ENCODE data around the gene TF.
A peak's percentile ranks its signal among the peaks of the same experiment; 100 is the strongest.
"Not testable (repeated sequence)": the region's sequence is repeated elsewhere in the genome, so short reads cannot be mapped to it uniquely, and the experiment has no call there.

The TF gene

DNA sequence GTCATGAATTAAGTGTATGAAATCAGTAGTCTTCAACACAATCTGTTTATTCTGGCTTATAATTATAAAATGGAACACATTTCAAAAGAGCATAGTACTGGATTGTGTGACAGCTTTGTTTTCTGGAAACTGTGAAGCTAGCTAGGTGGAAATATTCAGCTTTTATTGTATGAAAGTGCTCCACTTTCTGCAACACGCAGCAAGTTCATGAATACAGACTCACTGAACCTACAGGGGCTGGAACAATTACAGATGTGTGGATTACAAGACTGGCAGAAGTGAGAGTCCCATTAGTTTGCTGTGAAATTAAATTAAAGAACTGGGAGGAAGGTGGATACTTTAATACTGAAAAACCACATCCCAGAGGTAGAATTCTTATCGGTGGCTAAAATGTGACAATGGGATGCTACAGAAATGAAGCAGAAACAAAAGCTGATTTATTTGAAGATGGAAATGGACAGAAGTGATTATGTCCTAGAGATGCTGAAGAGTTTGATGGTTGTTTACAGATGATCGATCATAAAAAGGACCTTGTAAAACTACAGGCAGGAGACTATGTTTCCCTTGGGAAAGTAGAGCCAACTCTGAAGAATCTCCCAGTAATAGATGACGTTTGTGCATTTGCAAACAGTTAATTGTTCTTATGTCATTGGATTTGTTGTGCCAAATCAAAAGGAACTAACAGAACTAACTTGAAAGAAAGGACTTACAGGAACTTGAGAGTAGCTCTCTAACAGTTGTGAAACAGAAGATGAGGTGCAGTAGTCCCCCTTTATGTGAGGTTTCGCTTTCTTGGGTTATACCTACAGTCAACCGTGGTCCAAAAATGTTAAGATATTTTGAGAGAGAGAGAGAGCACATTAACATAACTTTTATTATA lies 15.7 kb downstream of the TF start:
- DNase-seq (ENCODE audit: low read depth, low spot score) = no peak
- H3K4me3 ChIP-seq (ENCODE audit: low read length) = no peak overlapping the region

DNA sequence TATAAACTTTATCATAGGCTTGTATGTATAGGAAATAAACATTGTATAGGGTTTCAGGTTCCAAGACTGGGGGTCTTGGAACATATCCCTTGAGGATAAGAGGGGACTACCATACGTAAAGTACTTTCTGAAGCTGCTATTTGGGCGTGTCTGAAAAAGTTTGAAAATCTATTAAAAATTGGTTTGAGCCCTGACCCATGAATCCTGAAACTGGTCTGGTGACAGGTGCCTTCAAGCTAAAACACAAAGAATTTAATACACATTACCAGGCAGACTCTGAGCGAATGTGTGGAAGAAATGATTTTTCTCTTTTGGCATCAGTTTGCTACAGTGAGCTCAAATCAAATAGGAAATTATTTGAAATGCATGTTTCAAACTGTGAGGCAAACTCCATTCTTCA lies 16.3 kb downstream of the TF start:
- DNase-seq (ENCODE audit: low read depth, low spot score) = no peak
- no peak overlapping the region for H3K4me3 ChIP-seq (ENCODE audit: low read length)

DNA sequence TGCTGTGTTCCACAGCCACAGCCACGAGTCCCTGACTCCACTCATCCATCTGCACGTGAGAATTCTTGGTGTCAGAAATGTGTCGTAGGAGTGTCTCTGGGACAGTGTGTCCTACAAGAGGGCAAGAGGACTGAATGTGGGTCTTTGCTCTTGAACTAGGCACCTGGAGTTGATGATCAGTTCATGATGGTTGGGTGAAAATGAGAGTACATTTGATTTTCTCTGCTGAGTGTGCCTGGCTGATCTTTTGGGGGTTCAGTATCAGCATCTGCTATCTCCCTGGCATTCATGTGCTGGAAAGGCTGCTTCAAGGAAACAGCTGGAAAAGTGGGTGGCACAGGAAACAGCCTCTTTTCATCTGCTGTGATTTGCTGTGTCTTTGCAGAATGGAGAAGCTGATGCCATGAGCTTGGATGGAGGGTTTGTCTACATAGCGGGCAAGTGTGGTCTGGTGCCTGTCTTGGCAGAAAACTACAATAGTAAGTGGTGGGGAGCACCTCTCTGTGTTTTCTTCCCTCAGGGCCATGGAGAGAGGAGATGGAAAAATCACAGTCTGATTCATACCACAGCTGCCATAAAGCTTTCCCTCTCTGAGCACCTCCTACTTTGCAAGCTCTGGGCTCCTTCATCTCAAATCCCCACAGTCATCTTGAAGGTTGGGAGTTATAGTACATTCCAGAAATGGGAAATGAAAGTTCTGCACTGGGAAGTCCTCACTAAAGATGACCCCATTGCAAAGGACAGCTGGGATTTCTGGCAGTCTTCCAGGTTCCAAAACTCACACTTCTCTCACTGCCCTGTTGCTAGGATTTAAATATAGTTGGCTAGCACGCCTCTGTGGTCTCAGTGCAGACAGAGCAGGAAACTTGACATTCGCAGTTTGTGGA lies 17.8 kb downstream of the TF start:
- H3K4me3 ChIP-seq (ENCODE audit: low read length) = no peak overlapping the region
- DNase-seq (ENCODE audit: low read depth, low spot score) = no peak

DNA sequence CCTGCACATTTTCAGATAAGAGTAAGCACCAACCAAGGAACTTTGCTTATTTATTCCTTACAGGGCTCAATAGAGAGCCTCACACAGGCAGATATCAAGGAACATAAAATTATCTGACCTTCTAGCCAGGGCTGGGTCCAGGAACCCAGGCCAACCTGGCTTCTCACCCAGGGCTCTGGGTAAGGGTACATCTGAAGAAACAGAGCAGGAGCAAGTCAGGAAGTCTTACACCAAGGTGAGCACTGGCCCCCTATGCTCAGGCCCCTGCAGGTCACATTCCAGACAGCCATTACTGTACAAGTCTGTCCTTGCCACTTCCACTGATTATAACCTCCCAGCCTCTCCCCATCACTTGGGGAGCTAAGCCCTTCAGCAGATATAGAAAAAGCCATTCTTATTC lies 19.1 kb downstream of the TF start:
- no peak for DNase-seq (ENCODE audit: low read depth, low spot score)
- H3K4me3 ChIP-seq (ENCODE audit: low read length) = no peak overlapping the region

DNA sequence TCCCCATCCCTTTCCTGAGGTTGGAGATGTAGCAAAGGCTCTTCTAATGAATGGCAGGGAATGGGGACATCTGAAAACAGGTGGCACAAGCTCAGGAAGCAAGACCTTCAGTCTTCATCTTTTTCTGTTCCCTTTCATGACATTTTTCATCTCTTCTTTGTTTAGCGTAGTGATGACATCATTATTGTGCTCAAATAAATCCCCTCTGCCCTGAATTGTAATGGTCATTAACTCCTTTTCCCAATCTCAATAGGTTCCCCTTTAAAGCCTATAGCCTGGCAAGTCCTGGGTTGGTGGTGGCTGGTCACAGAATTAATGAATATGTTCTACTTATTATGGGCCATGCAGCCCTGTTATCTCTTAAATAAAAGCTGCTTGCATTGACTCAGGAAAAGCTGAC lies 21.4 kb downstream of the TF start:
- DNase-seq (ENCODE audit: low read depth, low spot score) = no peak
- no peak overlapping the region for H3K4me3 ChIP-seq (ENCODE audit: low read length)

DNA sequence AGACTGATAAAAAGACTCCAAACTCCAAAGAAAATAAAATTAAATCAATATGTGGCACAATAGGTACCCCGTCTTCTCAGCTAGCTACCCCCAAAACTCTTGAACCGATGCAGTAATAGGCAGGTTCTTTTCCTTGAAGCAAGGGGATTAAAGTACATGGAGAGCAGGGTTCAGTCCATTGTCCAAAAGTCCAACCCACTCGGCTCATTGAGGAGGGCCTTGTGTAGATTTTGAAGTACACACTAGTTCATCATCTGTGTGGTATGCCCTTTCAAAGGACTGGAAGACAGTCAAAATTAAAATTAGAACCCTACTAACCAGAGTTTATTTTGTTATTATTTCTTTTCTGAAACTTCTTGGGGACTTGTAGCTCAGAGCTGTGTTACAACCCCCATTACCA lies 23.3 kb downstream of the TF start:
- H3K4me3 ChIP-seq (ENCODE audit: low read length) = no peak overlapping the region
- no peak for DNase-seq (ENCODE audit: low read depth, low spot score)

DNA sequence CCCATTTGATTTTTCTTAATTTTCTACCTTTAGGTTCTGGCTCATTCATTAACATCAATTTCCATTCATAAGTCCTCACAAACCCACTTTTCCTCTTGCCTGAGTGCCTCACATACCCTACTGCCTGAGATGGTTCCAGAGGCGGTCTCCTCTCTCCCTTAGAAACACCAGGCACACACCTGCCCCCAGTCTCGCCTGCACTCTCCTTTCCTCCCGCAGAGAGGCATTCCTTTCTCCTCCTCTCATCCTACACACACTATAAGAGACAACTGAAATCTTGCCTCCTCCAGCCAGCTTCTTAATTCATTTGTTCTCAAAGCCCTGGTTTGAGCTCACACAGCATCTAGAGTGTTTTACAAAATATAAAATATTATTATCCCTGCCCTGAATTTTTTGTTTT lies 27.5 kb downstream of the TF start:
- DNase-seq (ENCODE audit: low read depth, low spot score) = no peak
- no peak overlapping the region for H3K4me3 ChIP-seq (ENCODE audit: low read length)

DNA sequence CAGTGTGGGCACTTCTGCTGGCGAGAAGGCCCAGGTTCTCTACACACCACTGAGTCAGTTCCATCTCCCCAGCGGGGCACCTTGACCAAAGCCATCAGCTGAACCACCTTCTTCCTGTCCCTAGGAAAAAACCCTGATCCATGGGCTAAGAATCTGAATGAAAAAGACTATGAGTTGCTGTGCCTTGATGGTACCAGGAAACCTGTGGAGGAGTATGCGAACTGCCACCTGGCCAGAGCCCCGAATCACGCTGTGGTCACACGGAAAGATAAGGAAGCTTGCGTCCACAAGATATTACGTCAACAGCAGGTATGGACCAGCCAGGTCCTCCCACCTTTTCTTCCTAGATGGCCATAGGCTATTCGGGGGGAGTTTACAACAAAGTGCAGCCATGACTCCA lies 29.1 kb downstream of the TF start:
- H3K4me3 ChIP-seq (ENCODE audit: low read length) = no peak overlapping the region
- no peak for DNase-seq (ENCODE audit: low read depth, low spot score)

DNA sequence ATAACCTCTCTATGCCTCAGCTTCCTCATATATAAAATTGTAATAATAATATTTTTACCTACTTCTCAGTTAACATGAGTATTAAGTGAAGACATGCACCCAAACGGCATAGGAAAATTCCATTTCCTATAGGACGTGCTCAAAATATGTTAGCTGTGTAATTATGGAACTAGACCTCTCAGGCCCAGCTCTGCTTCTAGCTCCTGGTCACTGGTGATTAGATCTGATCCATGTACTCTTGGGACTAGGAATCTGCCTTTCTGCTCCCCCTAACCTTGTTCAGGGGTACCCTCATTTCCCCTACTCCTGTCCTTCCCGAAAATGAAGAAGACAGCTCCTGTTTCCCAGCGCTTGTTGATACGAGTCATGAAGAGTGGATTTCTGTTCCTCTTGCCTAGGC lies 29.6 kb downstream of the TF start:
- no peak overlapping the region for H3K4me3 ChIP-seq (ENCODE audit: low read length)
- no peak for DNase-seq (ENCODE audit: low read depth, low spot score)

DNA sequence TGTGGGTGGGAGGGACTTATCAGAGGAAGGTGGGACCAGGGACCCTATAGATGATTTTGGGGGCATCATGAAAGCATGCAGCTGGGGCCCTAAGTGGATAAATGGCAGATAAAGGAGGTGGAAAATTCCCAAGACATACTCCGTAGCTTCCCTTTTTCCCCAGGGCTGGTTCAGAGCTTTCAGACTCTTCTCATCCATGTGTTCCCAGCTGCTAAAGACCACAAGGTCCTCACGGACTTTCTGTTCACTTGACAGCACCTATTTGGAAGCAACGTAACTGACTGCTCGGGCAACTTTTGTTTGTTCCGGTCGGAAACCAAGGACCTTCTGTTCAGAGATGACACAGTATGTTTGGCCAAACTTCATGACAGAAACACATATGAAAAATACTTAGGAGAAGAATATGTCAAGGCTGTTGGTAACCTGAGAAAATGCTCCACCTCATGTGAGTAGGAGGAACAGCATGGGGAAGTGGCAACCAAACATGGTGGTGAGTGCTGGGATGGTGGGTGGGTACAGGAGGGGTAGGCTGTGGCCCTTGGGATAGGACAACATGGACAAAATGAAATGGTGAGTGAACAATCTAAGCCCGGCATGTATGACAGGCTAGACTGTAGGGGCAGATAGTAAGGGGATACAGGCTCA lies 30.7 kb downstream of the TF start:
- no peak overlapping the region for H3K4me3 ChIP-seq (ENCODE audit: low read length)
- no peak for DNase-seq (ENCODE audit: low read depth, low spot score)

DNA sequence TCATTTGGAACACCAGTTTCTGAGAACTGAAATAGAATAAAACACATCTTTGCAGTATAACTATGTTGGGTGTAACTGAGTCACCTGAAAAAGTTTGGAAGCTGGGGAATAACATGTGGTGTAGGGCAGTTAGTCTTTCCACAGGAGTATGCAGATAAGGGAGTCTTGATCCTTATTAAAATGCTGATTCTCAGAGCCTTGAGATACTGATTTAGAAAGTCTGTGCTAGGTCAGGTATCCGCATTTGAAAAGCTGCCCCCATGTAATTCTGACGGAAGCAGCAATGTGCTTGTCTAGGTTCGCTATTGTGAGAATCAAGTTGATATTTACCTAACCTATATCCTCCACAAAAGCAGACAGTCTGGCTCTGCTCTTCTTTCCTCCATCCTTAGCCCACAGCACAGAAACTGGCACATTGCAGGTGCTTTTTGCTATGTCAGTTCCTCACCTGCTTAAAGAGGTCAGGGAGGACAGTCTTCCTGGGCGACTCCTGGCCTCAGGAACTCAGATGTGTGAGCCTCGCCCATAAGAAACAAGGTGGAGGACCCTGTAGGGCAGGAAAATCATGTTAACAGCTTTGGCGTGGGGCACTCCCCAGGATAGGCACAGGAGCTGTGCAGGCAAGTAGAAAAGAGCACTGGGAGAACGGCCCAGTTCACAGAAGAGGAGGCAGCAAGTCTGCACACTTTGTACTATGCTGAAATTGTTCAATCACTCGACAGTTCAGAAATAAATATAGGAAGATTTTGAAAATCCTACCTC lies 31.8 kb downstream of the TF start:
- no peak overlapping the region for H3K4me3 ChIP-seq (ENCODE audit: low read length)
- DNase-seq (ENCODE audit: low read depth, low spot score) = no peak

DNA sequence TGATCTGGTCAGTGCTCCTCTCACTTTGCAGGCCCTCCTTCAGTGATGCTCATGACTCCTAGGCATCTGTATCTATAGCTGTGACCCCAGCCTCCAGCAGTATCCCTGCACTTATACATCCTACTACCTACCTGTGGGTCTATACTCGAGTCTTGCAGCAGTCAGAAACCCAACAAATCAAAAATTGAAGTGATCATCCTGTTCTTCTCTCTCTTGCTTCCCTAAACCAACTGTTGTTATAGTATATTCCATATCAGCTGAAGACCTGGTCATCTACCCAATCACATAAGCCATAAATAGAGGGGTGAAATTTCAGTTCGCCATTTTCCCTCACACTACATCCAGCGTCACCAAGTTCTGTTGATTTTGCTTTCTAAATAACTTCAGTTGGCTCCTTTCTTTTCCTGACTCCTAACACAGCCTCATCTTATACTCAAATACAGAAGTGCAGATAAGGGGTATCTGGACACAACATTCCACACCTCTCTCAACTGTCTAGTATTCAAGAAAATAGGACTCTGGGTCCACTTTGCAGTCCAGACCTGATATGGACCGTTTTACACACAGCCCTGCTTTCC lies 33.5 kb downstream of the TF start:
- DNase-seq (ENCODE audit: low read depth, low spot score) = no peak
- H3K4me3 ChIP-seq (ENCODE audit: low read length) = no peak overlapping the region

DNA sequence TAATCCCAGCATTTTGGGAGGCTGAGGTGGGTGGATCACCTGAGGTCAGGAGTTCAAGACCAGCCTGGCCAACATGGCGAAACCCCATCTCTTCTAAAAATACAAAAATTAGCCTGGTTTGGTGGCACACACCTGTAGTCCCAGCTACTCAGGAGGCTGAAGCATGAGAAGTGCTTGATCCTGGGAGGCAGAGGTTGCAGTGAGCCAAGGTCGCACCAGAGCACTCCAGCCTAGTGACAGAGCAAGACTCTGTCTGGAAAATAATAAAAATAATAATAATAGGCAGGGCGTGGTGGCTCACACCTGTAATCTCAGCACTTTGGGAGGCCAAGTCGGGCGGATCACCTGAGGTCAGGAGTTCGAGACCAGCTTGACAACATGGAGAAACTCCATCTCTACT lies 34.6 kb downstream of the TF start:
- DNase-seq (ENCODE audit: low read depth, low spot score); H3K4me3 ChIP-seq (ENCODE audit: low read length): not testable (repeated sequence)

DNA sequence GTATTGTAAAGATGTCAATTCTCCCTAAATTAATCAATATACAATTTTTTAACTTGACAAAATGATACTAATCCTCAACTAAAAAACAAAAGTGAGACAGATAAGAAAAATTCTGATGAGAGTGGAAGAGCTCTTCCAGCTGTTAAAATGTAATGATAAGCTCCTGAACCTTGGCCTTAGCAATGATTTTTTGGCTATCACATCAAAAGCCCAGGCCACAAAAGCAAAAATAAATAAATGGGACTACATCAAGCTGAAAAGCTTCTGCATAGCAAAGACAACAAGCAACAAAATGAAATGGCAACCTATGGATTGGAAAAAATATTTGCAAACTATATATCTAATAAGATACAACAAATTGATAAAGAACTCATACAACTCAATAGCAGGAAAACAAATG lies 35.4 kb downstream of the TF start:
- H3K4me3 ChIP-seq (ENCODE audit: low read length) = no peak overlapping the region
- no peak for DNase-seq (ENCODE audit: low read depth, low spot score)

DNA sequence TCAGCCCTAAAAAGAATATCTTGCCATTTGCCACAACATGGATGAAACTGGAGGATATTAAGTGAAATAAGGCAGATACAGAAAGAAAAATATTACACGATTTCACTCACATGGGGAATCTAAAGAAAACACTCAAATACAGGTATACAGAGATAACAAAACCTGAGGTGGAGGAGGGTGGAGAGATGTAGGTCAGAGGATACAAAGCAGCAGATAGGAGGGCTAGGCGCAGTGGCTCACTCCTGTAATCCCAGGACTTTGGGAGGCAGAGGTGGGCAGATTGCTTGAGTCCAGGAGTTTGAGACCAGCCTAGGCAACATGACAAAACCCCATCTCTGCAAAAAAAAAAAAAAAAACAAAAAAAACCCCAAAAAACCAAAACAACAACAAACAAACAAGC lies 36.3 kb downstream of the TF start:
- no peak for DNase-seq (ENCODE audit: low read depth, low spot score)
- H3K4me3 ChIP-seq (ENCODE audit: low read length) = no peak overlapping the region

DNA sequence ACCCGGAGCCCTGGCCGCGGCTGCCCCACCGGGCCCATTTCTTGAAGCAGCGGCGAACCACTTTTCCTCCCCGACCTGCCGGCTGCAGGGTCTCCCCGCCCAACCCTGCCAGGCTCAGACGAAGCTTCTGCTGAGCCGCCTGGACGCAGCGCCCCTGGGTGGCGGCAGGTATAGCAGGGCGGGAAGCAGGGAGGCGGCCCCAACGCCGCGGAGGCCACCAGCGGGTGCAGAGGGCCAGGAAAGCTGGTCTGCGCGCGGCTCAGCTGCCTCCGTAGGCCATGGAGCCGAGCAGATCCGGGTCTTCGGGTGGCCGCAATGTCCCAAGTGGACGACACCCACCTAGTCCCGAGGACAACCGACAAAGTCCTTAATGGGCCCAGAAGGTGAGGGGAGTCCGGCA lies 37.6 kb downstream of the TF start:
- no peak for DNase-seq (ENCODE audit: low read depth, low spot score)
- H3K4me3 ChIP-seq (ENCODE audit: low read length) = no peak overlapping the region

DNA sequence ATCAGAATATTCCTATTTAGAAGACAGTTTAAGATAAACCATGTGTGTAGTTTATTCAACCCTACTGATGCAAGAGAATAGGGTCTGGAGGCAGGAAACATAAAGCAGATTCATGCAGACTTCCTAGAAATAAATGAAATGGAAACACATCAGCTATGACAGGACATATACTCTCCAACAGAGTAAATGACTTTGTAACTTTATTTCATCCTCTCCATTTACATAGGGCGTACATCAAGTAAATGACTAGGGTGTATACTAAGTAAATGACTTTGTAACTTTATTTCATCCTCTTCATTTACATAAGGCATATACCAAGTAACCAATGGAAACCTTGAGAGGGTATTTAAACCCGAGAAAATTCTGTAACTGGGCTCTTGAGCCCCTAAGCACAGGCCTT lies 41.8 kb downstream of the TF start:
- H3K4me3 ChIP-seq (ENCODE audit: low read length) = no peak overlapping the region
- DNase-seq (ENCODE audit: low read depth, low spot score) = no peak

DNA sequence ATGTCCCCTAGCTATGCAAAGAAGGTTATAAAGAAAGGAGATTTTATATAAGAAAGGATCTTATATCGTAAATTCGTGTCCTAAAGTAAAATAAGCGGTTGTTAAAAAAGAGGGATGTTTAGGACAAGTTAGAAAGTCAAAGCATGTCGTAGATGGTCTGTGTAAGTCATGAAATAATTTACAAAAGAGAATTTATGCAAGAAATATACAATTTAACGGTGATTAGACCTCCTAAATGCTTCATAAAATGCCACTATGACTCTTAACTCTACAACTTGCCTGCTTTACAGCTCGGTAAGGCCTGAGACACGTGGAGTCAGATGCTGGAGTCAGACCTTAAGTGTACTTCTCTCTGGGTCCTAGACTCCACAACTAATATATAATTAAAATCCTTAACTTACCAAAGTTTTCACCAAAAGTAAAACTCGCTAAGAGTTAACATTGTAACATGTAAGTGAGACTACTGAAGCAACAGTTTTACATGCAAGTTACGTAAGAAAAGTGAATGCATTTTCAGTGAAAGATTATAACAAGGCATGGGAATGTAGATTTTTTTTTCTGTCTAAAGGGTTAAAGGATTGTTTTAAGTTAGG lies 46.1 kb downstream of the TF start:
- H3K4me3 ChIP-seq (ENCODE audit: low read length) = no peak overlapping the region
- peak; percentile 32 for DNase-seq (ENCODE audit: low read depth, low spot score)

Measured in Jurkat, Clone E6-1 (cell line).